HG02840 (cell line): ENCODE data around the gene ALKBH7.
"Not testable (repeated sequence)": the region's sequence is repeated elsewhere in the genome, so short reads cannot be mapped to it uniquely, and the experiment has no call there.

ENCODE experiments used
- ATAC-seq: cut with Tn5 transposase; IDR thresholded peaks from one replicate; pipeline ENCODE4 v1.9.1; 2021; ENCODE audit warnings: mild to moderate bottlenecking, moderate library complexity, moderate number of reproducible peaks; ENCODE audit not compliant: unreplicated experiment, low FRiP score

ALKBH7 gene

GRCh38 chr19:6372594-6373095 lies at the start of gene ALKBH7:
Gene ALKBH7, plus strand, starts transcription at chr19:6372794. Its CDS starts 27 bp downstream, at chr19:6372821.
- ATAC-seq = peak; percentile 81

GRCh38 chr19:6324757-6325156 lies 47.8 kb upstream of the ALKBH7 start:
- no peak for ATAC-seq

GRCh38 chr19:6325614-6326013 lies 47.0 kb upstream of the ALKBH7 start:
- no peak for ATAC-seq

- no peak for ATAC-seq
Observed at GRCh38 chr19:6326815-6327214, 45.8 kb upstream of the ALKBH7 start.

GRCh38 chr19:6333439-6333838 lies 39.2 kb upstream of the ALKBH7 start, which contains the start of gene ACER1:
Gene ACER1, minus strand, starts transcription at chr19:6333612. Its CDS starts 61 bp downstream, at chr19:6333551.
- ATAC-seq = no peak

GRCh38 chr19:6334490-6335285 lies 37.9 kb upstream of the ALKBH7 start:
- no peak for ATAC-seq

GRCh38 chr19:6340493-6341201 lies 31.9 kb upstream of the ALKBH7 start:
- no peak for ATAC-seq

GRCh38 chr19:6343462-6343861 lies 29.1 kb upstream of the ALKBH7 start:
- ATAC-seq = no peak

GRCh38 chr19:6349271-6349670 lies 23.3 kb upstream of the ALKBH7 start:
- ATAC-seq = not testable (repeated sequence)

GRCh38 chr19:6350688-6351087 lies 21.9 kb upstream of the ALKBH7 start:
- no peak for ATAC-seq

GRCh38 chr19:6352381-6353165 lies 20.0 kb upstream of the ALKBH7 start:
- ATAC-seq = no peak

GRCh38 chr19:6354098-6354674 lies 18.4 kb upstream of the ALKBH7 start:
- no peak for ATAC-seq

GRCh38 chr19:6355321-6356040 lies 17.1 kb upstream of the ALKBH7 start:
- ATAC-seq = not testable (repeated sequence)

- no peak for ATAC-seq
Observed at GRCh38 chr19:6357174-6357573, 15.4 kb upstream of the ALKBH7 start.

- ATAC-seq = no peak
Observed at GRCh38 chr19:6358003-6358402, 14.6 kb upstream of the ALKBH7 start.

GRCh38 chr19:6359568-6360341 lies 12.8 kb upstream of the ALKBH7 start:
- ATAC-seq = no peak

GRCh38 chr19:6360445-6360844 lies 12.1 kb upstream of the ALKBH7 start:
- ATAC-seq = not testable (repeated sequence)

- not testable (repeated sequence) for ATAC-seq
Observed at GRCh38 chr19:6360857-6361216, 11.8 kb upstream of the ALKBH7 start.

GRCh38 chr19:6362027-6362350 lies 10.6 kb upstream of the ALKBH7 start:
- no peak for ATAC-seq
